ENCODE measurements around the gene PAEP. TPM values are rescaled to one million over a fixed set of nuclear protein-coding genes. Genes with fewer than 3 reads are reported as not detected.
A peak's percentile ranks its signal among the peaks of the same experiment; 100 is the strongest.

Gene PAEP
- total RNA-seq, 2 donors from 2014 or later = not detected

DNA sequence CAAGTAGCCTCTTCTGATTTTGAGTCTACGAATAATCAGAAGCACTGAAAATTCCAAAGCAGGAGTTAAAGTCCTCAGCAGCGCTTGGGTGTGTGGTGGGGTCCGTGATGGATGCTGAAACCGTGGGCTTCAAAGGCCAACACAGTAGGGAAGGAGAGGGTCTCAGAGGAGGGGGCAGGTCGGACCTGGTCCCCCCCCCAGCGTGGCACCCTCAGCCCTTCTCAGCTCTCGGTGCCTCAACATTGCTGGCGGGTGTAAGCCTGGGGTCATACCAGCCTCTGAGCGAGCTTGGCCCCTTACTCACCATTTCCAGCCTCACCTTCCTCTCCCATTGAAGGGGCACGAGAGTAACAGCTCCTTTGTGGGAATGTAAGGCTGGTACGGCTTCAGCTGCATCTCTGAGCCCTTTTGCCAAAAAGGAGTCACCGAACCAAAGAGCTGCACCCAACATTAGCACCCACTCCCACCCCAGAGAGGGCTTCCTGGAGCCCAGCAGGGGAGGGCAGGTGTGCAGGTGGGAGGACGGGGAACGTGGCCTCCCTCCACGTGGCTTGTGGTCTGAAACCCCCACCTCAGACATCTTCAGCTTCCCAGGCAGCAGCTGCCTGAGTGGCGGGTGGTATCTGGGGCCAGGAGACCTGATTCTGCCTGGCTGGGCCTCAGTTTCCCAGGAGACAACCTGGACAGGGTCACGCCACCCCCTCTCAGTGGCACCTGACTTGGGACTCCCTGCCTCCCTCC is 47.0 kb upstream of the PAEP start:
- DNase-seq = no peak
- WGBS, 2 donors = 54 to 61% methylated on average over 12 to 17 of the region's 17 CpGs

GRCh38 chr9:135515083-135515951 is 46.2 kb upstream of the PAEP start:
- no peak overlapping the region for H3K4me3 ChIP-seq
- TF ChIP-seq CTCF (IDR thresholded peaks at IDR 0.05) = no peak
- no peak for TF ChIP-seq POLR2A (IDR thresholded peaks at IDR 0.05)
- DNase-seq (peak in 1 of 4 donors; percentile 8), ATAC-seq (no peak)
- no peaks in the 10 kb centered on the region for H3K9me3 ChIP-seq
- H3K4me1 ChIP-seq = no peaks in the 10 kb centered on the region
- no peak overlapping the region for H3K27ac ChIP-seq
- H3K36me3 ChIP-seq (replicated peaks in 1 of 2; ENCODE audit: insufficient read depth in 1 of 2, low read depth in 2 of 2) = no peaks in the 10 kb centered on the region
- 57 to 65% methylated on average over 4 to 31 of the region's 31 CpGs for WGBS, 2 donors
- intact Hi-C loops (cut with DNase I) = no loop called here
- no peaks in the 10 kb centered on the region for H3K27me3 ChIP-seq

More for the DNA sequence above, 47.0 kb upstream of the PAEP start:
- no peaks in the 10 kb centered on the region for H3K9me3 ChIP-seq
- ATAC-seq = no peak
- H3K27me3 ChIP-seq = no peaks in the 10 kb centered on the region
- no peaks in the 10 kb centered on the region for H3K36me3 ChIP-seq (replicated peaks in 1 of 2; ENCODE audit: insufficient read depth in 1 of 2, low read depth in 2 of 2)
- no peak overlapping the region for H3K27ac ChIP-seq
- TF ChIP-seq CTCF (IDR thresholded peaks at IDR 0.05) (no peak), POLR2A (IDR thresholded peaks at IDR 0.05) (no peak)
- intact Hi-C loops (cut with DNase I) = no loop called here
- no peak overlapping the region for H3K4me3 ChIP-seq
- H3K4me1 ChIP-seq = no peaks in the 10 kb centered on the region

- H3K27me3 ChIP-seq = no peaks in the 10 kb centered on the region
- TF ChIP-seq CTCF (IDR thresholded peaks at IDR 0.05) (no peak), POLR2A (IDR thresholded peaks at IDR 0.05) (no peak)
- no peak overlapping the region for H3K4me3 ChIP-seq
- H3K36me3 ChIP-seq (replicated peaks in 1 of 2; ENCODE audit: insufficient read depth in 1 of 2, low read depth in 2 of 2) = no peaks in the 10 kb centered on the region
- no peaks in the 10 kb centered on the region for H3K9me3 ChIP-seq
- intact Hi-C loops (cut with DNase I) = no loop called here
- ATAC-seq (no peak), DNase-seq (no peak)
- no peaks in the 10 kb centered on the region for H3K4me1 ChIP-seq
- no peak overlapping the region for H3K27ac ChIP-seq
- 55 to 57% methylated on average over 18 to 25 of the region's 25 CpGs for WGBS, 2 donors
These were observed 45.3 kb upstream of the PAEP start for GRCh38 chr9:135516132-135516860.

DNA sequence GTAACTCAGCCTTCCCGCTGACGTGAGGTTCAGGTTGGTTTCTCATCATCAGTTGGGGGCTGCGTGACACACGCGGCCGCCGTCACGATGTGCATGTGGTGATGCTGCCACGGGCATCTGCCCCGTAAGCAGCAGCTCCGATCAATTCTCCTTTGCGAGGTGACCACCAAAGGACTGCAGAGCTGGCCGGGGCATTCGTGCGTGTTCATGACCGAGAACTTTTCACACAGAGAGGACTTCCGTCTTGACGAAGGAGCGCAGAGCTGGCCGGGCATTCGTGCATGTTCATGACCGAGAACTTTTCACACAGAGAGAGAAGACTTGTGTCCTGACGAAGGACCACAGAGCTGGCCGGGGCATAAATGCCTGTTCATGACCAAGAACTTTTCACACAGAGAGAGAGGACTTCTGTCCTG is 44.1 kb upstream of the PAEP start:
- TF ChIP-seq POLR2A (IDR thresholded peaks at IDR 0.05) = no peak
- TF ChIP-seq CTCF (IDR thresholded peaks at IDR 0.05) = no peak
- no peaks in the 10 kb centered on the region for H3K36me3 ChIP-seq (replicated peaks in 1 of 2; ENCODE audit: insufficient read depth in 1 of 2, low read depth in 2 of 2)
- H3K4me3 ChIP-seq = no peak overlapping the region
- no peaks in the 10 kb centered on the region for H3K27me3 ChIP-seq
- DNase-seq (no peak), ATAC-seq (no peak)
- intact Hi-C loops (cut with DNase I) = no loop called here
- no peak overlapping the region for H3K27ac ChIP-seq
- 74 to 82% methylated on average over 24 of the region's 24 CpGs for WGBS, 2 donors
- H3K4me1 ChIP-seq = no peaks in the 10 kb centered on the region
- no peaks in the 10 kb centered on the region for H3K9me3 ChIP-seq

Data from body of pancreas (tissue), 4 donors.